ENCODE results near the gene PIGL.

GRCh38 chr17:16314189-16314588 lies 97.2 kb downstream of the PIGL start:
- TF ChIP-seq, protein P1, sequence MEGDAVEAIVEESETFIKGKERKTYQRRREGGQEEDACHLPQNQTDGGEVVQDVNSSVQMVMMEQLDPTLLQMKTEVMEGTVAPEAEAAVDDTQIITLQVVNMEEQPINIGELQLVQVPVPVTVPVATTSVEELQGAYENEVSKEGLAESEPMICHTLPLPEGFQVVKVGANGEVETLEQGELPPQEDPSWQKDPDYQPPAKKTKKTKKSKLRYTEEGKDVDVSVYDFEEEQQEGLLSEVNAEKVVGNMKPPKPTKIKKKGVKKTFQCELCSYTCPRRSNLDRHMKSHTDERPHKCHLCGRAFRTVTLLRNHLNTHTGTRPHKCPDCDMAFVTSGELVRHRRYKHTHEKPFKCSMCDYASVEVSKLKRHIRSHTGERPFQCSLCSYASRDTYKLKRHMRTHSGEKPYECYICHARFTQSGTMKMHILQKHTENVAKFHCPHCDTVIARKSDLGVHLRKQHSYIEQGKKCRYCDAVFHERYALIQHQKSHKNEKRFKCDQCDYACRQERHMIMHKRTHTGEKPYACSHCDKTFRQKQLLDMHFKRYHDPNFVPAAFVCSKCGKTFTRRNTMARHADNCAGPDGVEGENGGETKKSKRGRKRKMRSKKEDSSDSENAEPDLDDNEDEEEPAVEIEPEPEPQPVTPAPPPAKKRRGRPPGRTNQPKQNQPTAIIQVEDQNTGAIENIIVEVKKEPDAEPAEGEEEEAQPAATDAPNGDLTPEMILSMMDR (IDR thresholded peaks at IDR 0.05 in 8 of 11, conservative IDR thresholded peaks at IDR 0.05 in 3 of 11): no peak
- TF ChIP-seq POLR2A (IDR thresholded peaks at IDR 0.05): no peak
- no peak for TF ChIP-seq POLR2AphosphoS5 (IDR thresholded peaks at IDR 0.05)

All from spleen (tissue), 7 donors.